NCI-H446 (cell line): Measurements from ENCODE around the gene HLA-F.

Experiments
- DNase-seq, 2 experiments: peaks; one replicate each; lab custom pipeline; 2025; lab: John Stamatoyannopoulos, UW

HLA-F gene

GRCh38 chr6:29723262-29723665 lies at the start of gene HLA-F:
Gene HLA-F, plus strand, starts transcription at chr6:29723434. Its CDS starts 30 bp downstream, at chr6:29723464.
- peak; percentile 50 to 67 for DNase-seq

- no peak for DNase-seq
Measured at GRCh38 chr6:29674008-29674407, 49.2 kb upstream of the HLA-F start.

GRCh38 chr6:29675561-29675960 lies 47.7 kb upstream of the HLA-F start:
- no peak for DNase-seq

- peak in 1 of 2 experiments; percentile 16 for DNase-seq
Measured at GRCh38 chr6:29676981-29677601, 46.1 kb upstream of the HLA-F start.

- DNase-seq, result no peak
Measured at GRCh38 chr6:29678114-29678513, 45.1 kb upstream of the HLA-F start.

GRCh38 chr6:29679962-29680361 lies 43.3 kb upstream of the HLA-F start:
- no peak for DNase-seq

- DNase-seq, result no peak
Measured at GRCh38 chr6:29680416-29680815, 42.8 kb upstream of the HLA-F start.

GRCh38 chr6:29680904-29681303 lies 42.3 kb upstream of the HLA-F start, which contains the start of gene ZFP57:
Gene ZFP57, minus strand, starts transcription at chr6:29681152. Its CDS starts 4,149 bp downstream, at chr6:29677003.
- DNase-seq, result no peak

- DNase-seq, result no peak
Measured at GRCh38 chr6:29681811-29682210, 41.4 kb upstream of the HLA-F start.

- DNase-seq, result no peak
Measured at GRCh38 chr6:29685718-29686326, 37.4 kb upstream of the HLA-F start.

GRCh38 chr6:29694637-29695036 lies 28.6 kb upstream of the HLA-F start:
- DNase-seq, result no peak

GRCh38 chr6:29696147-29697125 lies 26.8 kb upstream of the HLA-F start:
- DNase-seq, result no peak

- peak in 1 of 2 experiments; percentile 42 for DNase-seq
Measured at GRCh38 chr6:29702519-29703103, 20.6 kb upstream of the HLA-F start.

GRCh38 chr6:29705389-29706231 lies 17.6 kb upstream of the HLA-F start:
- peak in 1 of 2 experiments; percentile 32 for DNase-seq

- no peak for DNase-seq
Measured at GRCh38 chr6:29708432-29709179, 14.6 kb upstream of the HLA-F start.

- no peak for DNase-seq
Measured at GRCh38 chr6:29709188-29709587, 14.0 kb upstream of the HLA-F start.

- no peak for DNase-seq
Measured at GRCh38 chr6:29710281-29710941, 12.8 kb upstream of the HLA-F start.

- DNase-seq, result no peak
Measured at GRCh38 chr6:29720863-29721262, 2.4 kb upstream of the HLA-F start.

- no peak for DNase-seq
Measured at GRCh38 chr6:29723666-29724588, 693 bp downstream of the HLA-F start.
